Measurements from ENCODE around the gene RPS18.
"Not testable (repeated sequence)": the region's sequence is repeated elsewhere in the genome, so short reads cannot be mapped to it uniquely, and the experiment has no call there.

The RPS18 gene

GRCh38 chr6:33259032-33259431, 12.8 kb upstream of the RPS18 start:
- no peak for TF ChIP-seq ARNT (IDR thresholded peaks at IDR 0.05)
- TF ChIP-seq SUZ12 (IDR thresholded peaks at IDR 0.05): no peak
- no peak for TF ChIP-seq LEF1 (IDR thresholded peaks at IDR 0.05; ENCODE audit: borderline replicate concordance)
- no peak for TF ChIP-seq L3MBTL2 (conservative IDR thresholded peaks at IDR 0.05)
- no peak for TF ChIP-seq ZNF384 (IDR thresholded peaks at IDR 0.05)
- no peak for TF ChIP-seq FOXM1 (IDR thresholded peaks at IDR 0.05; ENCODE audit: borderline replicate concordance)
- no peak for TF ChIP-seq BHLHE40 (IDR thresholded peaks at IDR 0.05; ENCODE audit: borderline replicate concordance)
- TF ChIP-seq FOXA1 (IDR thresholded peaks at IDR 0.05): no peak
- TF ChIP-seq TARDBP (IDR thresholded peaks at IDR 0.05): no peak
- no peak for TF ChIP-seq FOXK2 (IDR thresholded peaks at IDR 0.05)
- TF ChIP-seq NFRKB (IDR thresholded peaks at IDR 0.05): no peak
- no peak for TF ChIP-seq CTBP1 (IDR thresholded peaks at IDR 0.05; ENCODE audit: borderline replicate concordance)
- TF ChIP-seq PKNOX1 (IDR thresholded peaks at IDR 0.05): no peak
- no peak for TF ChIP-seq SP1 (IDR thresholded peaks at IDR 0.05)
- TF ChIP-seq HDGF (IDR thresholded peaks at IDR 0.05; ENCODE audit: borderline replicate concordance): no peak
- TF ChIP-seq ELF4 (IDR thresholded peaks at IDR 0.05): no peak
- DNase-seq (ENCODE audit: extremely low spot score): no peak
- POLR2A ChIA-PET: interaction anchor here (2.0 kb wide), 1 partner anchor 12 kb away, joined by 7 read pairs; the partner anchor contains the start of genes RPS18 and VPS52
- CTCF ChIA-PET: no interaction called here

- DNase-seq (ENCODE audit: extremely low spot score); CTCF ChIA-PET: not testable (repeated sequence)
- POLR2A ChIA-PET: interaction anchor here (1.1 to 4.9 kb wide), 4 partner anchors 9 to 18 kb away, joined by 3 to 32 read pairs (median 4); partner anchors contain the start of genes B3GALT4, RPS18 and VPS52
These were observed 9.4 kb upstream of the RPS18 start for GRCh38 chr6:33262490-33262889.

- CTCF ChIA-PET: no interaction called here
- POLR2A ChIA-PET: interaction anchor here (1.8 to 4.9 kb wide), 2 partner anchors 8 to 14 kb away, joined by 6 to 32 read pairs; partner anchors contain the start of genes RPS18 and VPS52
- TF ChIP-seq HDGF (IDR thresholded peaks at IDR 0.05; ENCODE audit: borderline replicate concordance): no peak
- no peak for TF ChIP-seq ARNT (IDR thresholded peaks at IDR 0.05)
- no peak for TF ChIP-seq FOXM1 (IDR thresholded peaks at IDR 0.05; ENCODE audit: borderline replicate concordance)
- no peak for TF ChIP-seq ELF4 (IDR thresholded peaks at IDR 0.05)
- no peak for TF ChIP-seq L3MBTL2 (conservative IDR thresholded peaks at IDR 0.05)
- DNase-seq (ENCODE audit: extremely low spot score): no peak
These were observed 7.9 kb upstream of the RPS18 start for GRCh38 chr6:33264015-33264414.

GRCh38 chr6:33271117-33271467, 783 bp upstream of the RPS18 start:
- no peak for DNase-seq (ENCODE audit: extremely low spot score)
- POLR2A ChIA-PET: interaction anchor here (0.9 to 5.5 kb wide), 28 partner anchors 9 to 300 kb away, joined by 3 to 54 read pairs (median 5); partner anchors contain the start of genes CUTA, HSD17B8, PFDN6 and RGL2
- CTCF ChIA-PET: interaction anchor here (0.7 to 1.2 kb wide), 3 partner anchors 28 to 155 kb away, joined by 3 to 5 read pairs (median 4); no protein-coding TSS in a partner anchor
- no peak for TF ChIP-seq NFRKB (IDR thresholded peaks at IDR 0.05)
- TF ChIP-seq CTBP1 (IDR thresholded peaks at IDR 0.05; ENCODE audit: borderline replicate concordance): no peak
- no peak for TF ChIP-seq BHLHE40 (IDR thresholded peaks at IDR 0.05; ENCODE audit: borderline replicate concordance)
- TF ChIP-seq FOXK2 (IDR thresholded peaks at IDR 0.05): no peak
- no peak for TF ChIP-seq LEF1 (IDR thresholded peaks at IDR 0.05; ENCODE audit: borderline replicate concordance)
- TF ChIP-seq TARDBP (IDR thresholded peaks at IDR 0.05): no peak
- no peak for TF ChIP-seq HDGF (IDR thresholded peaks at IDR 0.05; ENCODE audit: borderline replicate concordance)
- TF ChIP-seq ELF4 (IDR thresholded peaks at IDR 0.05): no peak
- no peak for TF ChIP-seq L3MBTL2 (conservative IDR thresholded peaks at IDR 0.05)
- TF ChIP-seq SUZ12 (IDR thresholded peaks at IDR 0.05): no peak

GRCh38 chr6:33272275-33273128, 627 bp downstream of the RPS18 start:
- DNase-seq (ENCODE audit: extremely low spot score): no peak
- no peak for TF ChIP-seq L3MBTL2 (conservative IDR thresholded peaks at IDR 0.05)
- TF ChIP-seq FOXA1 (IDR thresholded peaks at IDR 0.05): no peak
- no peak for TF ChIP-seq SUZ12 (IDR thresholded peaks at IDR 0.05)
- TF ChIP-seq SP1 (IDR thresholded peaks at IDR 0.05): no peak
- no peak for TF ChIP-seq CTBP1 (IDR thresholded peaks at IDR 0.05; ENCODE audit: borderline replicate concordance)
- ChIA-PET POLR2A (interaction anchor here (0.8 to 5.5 kb wide), 19 partner anchors 11 to 301 kb away, joined by 3 to 54 read pairs (median 7); partner anchors contain the start of genes HSD17B8, PFDN6, RGL2 and RING1), CTCF (interaction anchor here (0.6 to 1.0 kb wide), 2 partner anchors 24 to 28 kb away, joined by 4 to 8 read pairs; no protein-coding TSS in a partner anchor)

- TF ChIP-seq SP1 (IDR thresholded peaks at IDR 0.05) (no peak), NFRKB (IDR thresholded peaks at IDR 0.05) (no peak), CTBP1 (IDR thresholded peaks at IDR 0.05; ENCODE audit: borderline replicate concordance) (no peak), ZNF384 (IDR thresholded peaks at IDR 0.05) (no peak), LEF1 (IDR thresholded peaks at IDR 0.05; ENCODE audit: borderline replicate concordance) (no peak), TARDBP (IDR thresholded peaks at IDR 0.05) (no peak), PKNOX1 (IDR thresholded peaks at IDR 0.05) (no peak), ELF4 (IDR thresholded peaks at IDR 0.05) (no peak), HDGF (IDR thresholded peaks at IDR 0.05; ENCODE audit: borderline replicate concordance) (no peak), FOXM1 (IDR thresholded peaks at IDR 0.05; ENCODE audit: borderline replicate concordance) (no peak), ARNT (IDR thresholded peaks at IDR 0.05) (no peak), BHLHE40 (IDR thresholded peaks at IDR 0.05; ENCODE audit: borderline replicate concordance) (no peak), SUZ12 (IDR thresholded peaks at IDR 0.05) (no peak), FOXA1 (IDR thresholded peaks at IDR 0.05) (no peak), FOXK2 (IDR thresholded peaks at IDR 0.05) (no peak), L3MBTL2 (conservative IDR thresholded peaks at IDR 0.05) (no peak)
- no peak for DNase-seq (ENCODE audit: extremely low spot score)
- CTCF ChIA-PET: no interaction called here
- POLR2A ChIA-PET: interaction anchor here (2.4 to 5.5 kb wide), 4 partner anchors 16 to 45 kb away, joined by 17 to 54 read pairs (median 26); partner anchors contain the start of genes PFDN6, RGL2, WDR46 and ZBTB22
These were observed 1.5 kb downstream of the RPS18 start for GRCh38 chr6:33273129-33273923.

Measured in HEK293T (cell line).